Hepatocyte (in vitro differentiated cells): ENCODE data around the gene ARL5A. TPM values are rescaled to one million over a fixed set of nuclear protein-coding genes. Genes with fewer than 3 reads are reported as not detected.

Source experiments
- DNase-seq: peaks from one replicate; pipeline ENCODE4 v3.0.0-alpha.2; 2016; ENCODE audit warnings: low spot score
- H2AFZ ChIP-seq: fragments of 200-600 bp; sonication (generic); 2 replicates; pipeline ENCODE4 v1.6.0; 2016; ENCODE audit warnings: antibody characterized with exemption, mild to moderate bottlenecking
- H3K27ac ChIP-seq: fragments of 200-600 bp; sonication (generic); 2 replicates; pipeline ENCODE4 v1.5.1; 2016; ENCODE audit warnings: mild to moderate bottlenecking
- H3K27me3 ChIP-seq: fragments of 200-600 bp; sonication (generic); 2 replicates; pipeline ENCODE4 v1.6.1; 2016
- H3K36me3 ChIP-seq: fragments of 200-600 bp; sonication (generic); replicated peaks from 2 replicates; pipeline ENCODE4 v1.5.1; 2016; ENCODE audit warnings: low read depth; ENCODE audit not compliant: insufficient read depth
- H3K4me1 ChIP-seq: fragments of 200-600 bp; sonication (generic); 2 replicates; pipeline ENCODE4 v1.5.1; 2016; ENCODE audit warnings: mild to moderate bottlenecking, moderate library complexity; ENCODE audit not compliant: insufficient read depth
- H3K4me2 ChIP-seq: fragments of 200-600 bp; sonication (generic); 2 replicates; pipeline ENCODE4 v1.6.0; 2016
- H3K4me3 ChIP-seq: fragments of 200-600 bp; sonication (generic); 2 replicates; pipeline ENCODE4 v1.5.1; 2016; ENCODE audit warnings: mild to moderate bottlenecking
- H3K79me2 ChIP-seq: fragments of 200-600 bp; sonication (generic); 2 replicates; pipeline ENCODE4 v1.6.0; 2017; ENCODE audit warnings: mild to moderate bottlenecking
- H3K9me2 ChIP-seq: fragments of 200-600 bp; sonication (generic); replicated peaks from 2 replicates; pipeline ENCODE4 v1.6.0; 2017; ENCODE audit warnings: mild to moderate bottlenecking; ENCODE audit not compliant: insufficient read depth
- H3K9me3 ChIP-seq: fragments of 200-600 bp; sonication (generic); 2 replicates; pipeline ENCODE4 v1.5.1; 2016; ENCODE audit warnings: low read depth, mild to moderate bottlenecking
- H4K20me1 ChIP-seq: fragments of 200-600 bp; sonication (generic); 2 replicates; pipeline ENCODE4 v1.6.0; 2016; ENCODE audit warnings: mild to moderate bottlenecking; ENCODE audit not compliant: insufficient read depth, poor library complexity, severe bottlenecking
- EZH2 ChIP-seq: fragments of 200-600 bp; sonication (generic); IDR thresholded peaks from 2 replicates; pipeline ENCODE4 v1.6.1; 2016; ENCODE audit warnings: antibody characterized with exemption, mild to moderate bottlenecking, borderline replicate concordance
- EZH2phosphoT487 ChIP-seq: fragments of 200-600 bp; sonication (generic); IDR thresholded peaks from one replicate; pipeline ENCODE4 v1.6.1; 2018; ENCODE audit warnings: antibody characterized with exemption, mild to moderate bottlenecking, low read depth, moderate library complexity; ENCODE audit not compliant: unreplicated experiment, severe bottlenecking
- WGBS: methylation state at CpG from one replicate; pipeline ENCODE4 v1.1.6; 2016; ENCODE audit warnings: low lambda C conversion rate; ENCODE audit errors: missing lambda C conversion rate; 5-methylcytosine and 5-hydroxymethylcytosine counted together
- polyA plus RNA-seq: library from polyadenylated mRNA; unstranded; fragments of >200 nt; fragmentation: Nextera tagmentation; extraction: Ambion mirVana; gene quantifications from 2 replicates; pipeline ENCODE4 v1.2.1, GENCODE V29; 2016
- total RNA-seq: library from RNA; depleted of rRNA; stranded (reverse); fragments of >200 nt; gene quantifications from 2 replicates; pipeline ENCODE4 v1.2.3, GENCODE V29; 2014
- TF ChIP-seq, protein P1 (sequence below): fragments of 200-600 bp; sonication (generic); IDR thresholded peaks from 2 replicates; pipeline ENCODE4 v1.5.1; 2016; ENCODE audit warnings: antibody characterized with exemption, mild to moderate bottlenecking; ENCODE audit not compliant: poor library complexity

The ARL5A gene
- total and polyA plus RNA-seq, 2 experiments from 2014 or later = 23.2 to 68.3 TPM

DNA sequence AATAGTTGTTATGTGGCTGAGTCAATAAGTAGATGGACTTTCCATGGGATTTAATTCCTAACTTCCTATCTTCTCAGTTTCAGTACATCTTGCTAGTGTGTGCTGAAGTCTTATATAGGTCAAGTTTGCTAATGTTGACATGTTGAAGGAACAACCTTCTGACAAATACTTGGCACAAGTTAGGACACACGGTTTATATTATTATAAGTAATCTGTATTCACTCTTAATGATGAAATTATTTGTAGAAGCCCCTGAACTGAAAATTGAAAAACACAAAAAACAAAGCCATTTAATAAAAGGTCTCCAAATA lies 19.2 kb downstream of the ARL5A start:
- 90% methylated on average over 1 of the region's 1 CpG for WGBS
- TF ChIP-seq, protein P1, sequence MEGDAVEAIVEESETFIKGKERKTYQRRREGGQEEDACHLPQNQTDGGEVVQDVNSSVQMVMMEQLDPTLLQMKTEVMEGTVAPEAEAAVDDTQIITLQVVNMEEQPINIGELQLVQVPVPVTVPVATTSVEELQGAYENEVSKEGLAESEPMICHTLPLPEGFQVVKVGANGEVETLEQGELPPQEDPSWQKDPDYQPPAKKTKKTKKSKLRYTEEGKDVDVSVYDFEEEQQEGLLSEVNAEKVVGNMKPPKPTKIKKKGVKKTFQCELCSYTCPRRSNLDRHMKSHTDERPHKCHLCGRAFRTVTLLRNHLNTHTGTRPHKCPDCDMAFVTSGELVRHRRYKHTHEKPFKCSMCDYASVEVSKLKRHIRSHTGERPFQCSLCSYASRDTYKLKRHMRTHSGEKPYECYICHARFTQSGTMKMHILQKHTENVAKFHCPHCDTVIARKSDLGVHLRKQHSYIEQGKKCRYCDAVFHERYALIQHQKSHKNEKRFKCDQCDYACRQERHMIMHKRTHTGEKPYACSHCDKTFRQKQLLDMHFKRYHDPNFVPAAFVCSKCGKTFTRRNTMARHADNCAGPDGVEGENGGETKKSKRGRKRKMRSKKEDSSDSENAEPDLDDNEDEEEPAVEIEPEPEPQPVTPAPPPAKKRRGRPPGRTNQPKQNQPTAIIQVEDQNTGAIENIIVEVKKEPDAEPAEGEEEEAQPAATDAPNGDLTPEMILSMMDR = no peak
- TF ChIP-seq EZH2phosphoT487 (no peak), EZH2 (no peak)
- Histone ChIP-seq H3K4me1 (no peaks in the 10 kb centered on the region), H4K20me1 (no peaks in the 10 kb centered on the region), H3K27me3 (no peaks in the 10 kb centered on the region), H3K9me3 (peaks cover 5% of the 10 kb centered on the region), H3K4me2 (no peak overlapping the region), H3K79me2 (peaks cover 4% of the 10 kb centered on the region), H3K4me3 (no peak overlapping the region), H2AFZ (no peak overlapping the region), H3K27ac (no peak overlapping the region), H3K9me2 (no peaks in the 10 kb centered on the region), H3K36me3 (no peaks in the 10 kb centered on the region)
- DNase-seq = no peak

DNA sequence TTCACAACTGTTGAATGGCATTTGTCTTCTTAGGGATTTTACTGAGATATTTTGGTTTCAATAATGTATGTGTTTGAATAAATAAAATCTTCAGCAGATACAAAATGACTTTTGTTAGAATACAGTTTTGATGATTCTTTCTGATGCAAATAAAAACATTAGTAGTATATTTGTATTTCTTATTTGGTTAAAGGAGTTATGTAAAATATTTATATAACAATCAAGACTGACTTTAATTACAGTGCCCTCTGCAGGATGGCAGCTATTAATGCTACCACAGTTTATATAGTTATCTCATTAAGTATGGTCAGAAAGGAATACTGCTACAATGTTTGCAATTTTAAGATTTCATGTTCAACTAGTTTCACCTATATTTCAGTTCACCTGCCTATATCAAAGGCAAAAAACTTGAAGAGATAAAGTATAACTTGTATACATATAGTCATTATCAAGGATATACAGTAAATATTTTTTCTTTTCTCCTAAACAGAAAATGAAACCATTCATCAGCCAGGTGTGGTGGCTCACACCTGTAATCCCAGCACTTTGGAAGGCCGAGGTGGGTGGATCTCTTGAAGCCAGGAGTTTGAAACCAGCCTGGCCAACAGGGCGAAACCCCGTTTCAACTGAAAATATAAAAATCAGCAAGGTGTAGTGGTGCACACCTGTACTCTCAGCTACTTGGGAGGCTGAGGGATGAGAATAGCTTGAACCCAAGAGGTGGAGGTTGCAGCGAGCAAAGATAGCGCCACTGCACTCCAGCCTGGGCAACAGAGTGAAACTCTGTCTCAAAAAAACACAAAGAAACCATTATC lies 19.8 kb downstream of the ARL5A start:
- no peak overlapping the region for H3K27ac ChIP-seq
- no peaks in the 10 kb centered on the region for H3K36me3 ChIP-seq
- TF ChIP-seq EZH2phosphoT487 = no peak
- TF ChIP-seq, protein P1 = peak; percentile 61
- no peak for DNase-seq
- peaks cover 5% of the 10 kb centered on the region for H3K9me3 ChIP-seq
- H3K4me1 ChIP-seq = no peaks in the 10 kb centered on the region
- H3K4me3 ChIP-seq = no peak overlapping the region
- no peaks in the 10 kb centered on the region for H3K9me2 ChIP-seq
- no peaks in the 10 kb centered on the region for H4K20me1 ChIP-seq
- no peak overlapping the region for H3K4me2 ChIP-seq
- H2AFZ ChIP-seq = no peak overlapping the region
- H3K79me2 ChIP-seq = peaks cover 4% of the 10 kb centered on the region
- 94% methylated on average over 5 of the region's 5 CpGs for WGBS
- H3K27me3 ChIP-seq = no peaks in the 10 kb centered on the region

DNA sequence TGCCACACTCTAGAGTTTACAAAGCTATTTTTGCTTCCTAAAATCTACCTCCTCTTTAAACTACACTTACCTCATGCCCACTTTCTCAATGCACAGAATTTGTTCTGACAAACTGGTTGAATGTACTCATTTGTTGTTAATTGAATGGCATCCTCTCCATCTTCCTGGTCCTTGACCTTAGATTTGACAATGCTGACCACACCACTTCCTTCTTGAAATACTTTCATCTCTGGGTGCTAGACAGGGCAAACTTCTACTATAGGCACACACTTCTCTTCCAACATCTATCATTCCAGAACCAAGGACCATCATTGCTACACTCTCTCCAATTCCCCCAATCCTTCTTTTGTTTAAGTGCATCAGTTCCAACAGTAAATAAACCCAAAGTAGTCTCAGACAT lies 22.3 kb downstream of the ARL5A start:
- no peaks in the 10 kb centered on the region for H3K9me3 ChIP-seq
- H3K27ac ChIP-seq = no peak overlapping the region
- no peak for DNase-seq
- no peak overlapping the region for H2AFZ ChIP-seq
- H3K4me2 ChIP-seq = no peak overlapping the region
- H3K9me2 ChIP-seq = no peaks in the 10 kb centered on the region
- TF ChIP-seq, protein P1 = no peak
- TF ChIP-seq EZH2phosphoT487 (no peak), EZH2 (no peak)
- no peaks in the 10 kb centered on the region for H4K20me1 ChIP-seq
- peaks cover 4% of the 10 kb centered on the region for H3K79me2 ChIP-seq
- no peak overlapping the region for H3K4me3 ChIP-seq
- no peaks in the 10 kb centered on the region for H3K36me3 ChIP-seq
- H3K4me1 ChIP-seq = no peaks in the 10 kb centered on the region
- no peaks in the 10 kb centered on the region for H3K27me3 ChIP-seq

GRCh38 chr2:151805343-151805742 lies 22.9 kb downstream of the ARL5A start:
- H3K4me3 ChIP-seq = no peak overlapping the region
- TF ChIP-seq EZH2phosphoT487 (no peak), EZH2 (no peak)
- TF ChIP-seq, protein P1 = no peak

More at GRCh38 chr2:151805343-151805742, 22.9 kb downstream of the ARL5A start:
- no peak overlapping the region for H2AFZ ChIP-seq
- peaks cover 4% of the 10 kb centered on the region for H3K79me2 ChIP-seq
- no peaks in the 10 kb centered on the region for H3K36me3 ChIP-seq
- no peak overlapping the region for H3K4me2 ChIP-seq
- H3K27me3 ChIP-seq = no peaks in the 10 kb centered on the region
- WGBS = 94% methylated on average over 1 of the region's 1 CpG
- H3K4me1 ChIP-seq = no peaks in the 10 kb centered on the region
- H4K20me1 ChIP-seq = no peaks in the 10 kb centered on the region
- H3K9me2 ChIP-seq = no peaks in the 10 kb centered on the region
- no peak overlapping the region for H3K27ac ChIP-seq
- H3K9me3 ChIP-seq = no peaks in the 10 kb centered on the region
- no peak for DNase-seq
